NCI-H446 (cell line): ENCODE data around the gene NNMT.

Experiments used
- DNase-seq, 2 experiments: peaks; one replicate each; lab custom pipeline; 2025; lab: John Stamatoyannopoulos, UW

The NNMT gene

GRCh38 chr11:114263513-114264170 is 32.6 kb upstream of the NNMT start:
- DNase-seq, result no peak

GRCh38 chr11:114264381-114264780 is 31.8 kb upstream of the NNMT start:
- no peak for DNase-seq

GRCh38 chr11:114265122-114265878 is 30.9 kb upstream of the NNMT start:
- DNase-seq, result no peak

GRCh38 chr11:114269498-114269897 is 26.7 kb upstream of the NNMT start:
- DNase-seq, result no peak

GRCh38 chr11:114270531-114271270 is 25.5 kb upstream of the NNMT start:
- DNase-seq, result no peak

GRCh38 chr11:114271316-114271715 is 24.9 kb upstream of the NNMT start:
- no peak for DNase-seq

- no peak for DNase-seq
Measured at GRCh38 chr11:114272311-114272710, 23.9 kb upstream of the NNMT start.

- no peak for DNase-seq
Measured at GRCh38 chr11:114273071-114273470, 23.1 kb upstream of the NNMT start.

GRCh38 chr11:114273890-114274635 is 22.1 kb upstream of the NNMT start:
- DNase-seq, result no peak

GRCh38 chr11:114274637-114275036 is 21.6 kb upstream of the NNMT start:
- no peak for DNase-seq

- no peak for DNase-seq
Measured at GRCh38 chr11:114275280-114275679, 20.9 kb upstream of the NNMT start.

- no peak for DNase-seq
Measured at GRCh38 chr11:114276077-114276476, 20.1 kb upstream of the NNMT start.

GRCh38 chr11:114277637-114278341 is 18.4 kb upstream of the NNMT start:
- no peak for DNase-seq

- DNase-seq, result no peak
Measured at GRCh38 chr11:114278342-114279065, 17.7 kb upstream of the NNMT start.

GRCh38 chr11:114279792-114280546 is 16.2 kb upstream of the NNMT start:
- DNase-seq, result no peak

GRCh38 chr11:114280696-114281095 is 15.5 kb upstream of the NNMT start:
- peak; percentile 15 to 62 for DNase-seq

GRCh38 chr11:114281388-114281956 is 14.7 kb upstream of the NNMT start:
- DNase-seq, result no peak

GRCh38 chr11:114282488-114282887 is 13.7 kb upstream of the NNMT start:
- no peak for DNase-seq

GRCh38 chr11:114283422-114283821 is 12.8 kb upstream of the NNMT start:
- DNase-seq, result no peak

GRCh38 chr11:114284021-114284420 is 12.2 kb upstream of the NNMT start:
- no peak for DNase-seq
